SK-N-SH treated with all-trans-retinoic acid at 6 μM for 48 hours (cell line): ENCODE data around the gene SYNE2.

Experiments
- ATAC-seq: fragments of 200-7000 bp; cut with Tn5 transposase; 3 replicates; pipeline ENCODE4 v1.9.1; 2020; ENCODE audit warnings: mild to moderate bottlenecking, moderate library complexity
- BACH2 ChIP-seq: fragments of 250-450 bp; sonication (Bioruptor Pico); IDR thresholded peaks from 2 replicates; pipeline ENCODE4 v1.9.0; 2021; ENCODE audit warnings: mild to moderate bottlenecking, borderline replicate concordance
- CSDC2 ChIP-seq: fragments of 250-450 bp; sonication (Bioruptor Pico); IDR thresholded peaks from 2 replicates; pipeline ENCODE4 v1.5.0; 2020; ENCODE audit warnings: mild to moderate bottlenecking, moderate library complexity
- ESRRG ChIP-seq: fragments of 250-450 bp; sonication (Bioruptor Pico); IDR thresholded peaks from 2 replicates; pipeline ENCODE4 v1.6.1; 2021; ENCODE audit warnings: mild to moderate bottlenecking
- GLIS3 ChIP-seq: fragments of 250-450 bp; sonication (Bioruptor Pico); IDR thresholded peaks from 2 replicates; pipeline ENCODE4 v1.5.0; 2020; ENCODE audit warnings: mild to moderate bottlenecking, moderate library complexity
- ISL1 ChIP-seq: fragments of 250-450 bp; sonication (Bioruptor Pico); IDR thresholded peaks from 2 replicates; pipeline ENCODE4 v2.1.2; 2022; ENCODE audit warnings: mild to moderate bottlenecking, moderate library complexity
- OSR1 ChIP-seq: fragments of 250-450 bp; sonication (Bioruptor Pico); IDR thresholded peaks from 2 replicates; pipeline ENCODE4 v1.8.0; 2022; ENCODE audit warnings: moderate library complexity, mild to moderate bottlenecking, inconsistent platforms
- SNAI2 ChIP-seq: fragments of 250-450 bp; sonication (Bioruptor Pico); IDR thresholded peaks from 2 replicates; pipeline ENCODE4 v1.5.0; 2020; ENCODE audit warnings: mild to moderate bottlenecking, moderate library complexity
- TCF4 ChIP-seq: fragments of 250-450 bp; sonication (Bioruptor Pico); IDR thresholded peaks from 2 replicates; pipeline ENCODE4 v1.8.0; 2021; ENCODE audit warnings: mild to moderate bottlenecking, moderate library complexity, borderline replicate concordance
- TOX ChIP-seq: fragments of 250-450 bp; sonication (Bioruptor Pico); IDR thresholded peaks from 2 replicates; pipeline ENCODE4 v1.8.0; 2021; ENCODE audit warnings: mild to moderate bottlenecking, moderate library complexity, borderline replicate concordance
- ZC3H10 ChIP-seq: fragments of 250-450 bp; sonication (Bioruptor Pico); IDR thresholded peaks from 2 replicates; pipeline ENCODE4 v1.5.1; 2021; ENCODE audit warnings: mild to moderate bottlenecking, moderate library complexity
- ZFP3 ChIP-seq: fragments of 250-450 bp; sonication (Bioruptor Pico); IDR thresholded peaks from 2 replicates; pipeline ENCODE4 v1.5.0; 2020; ENCODE audit warnings: mild to moderate bottlenecking, moderate library complexity
- ZFP30 ChIP-seq: fragments of 450-650 bp; formaldehyde crosslinking; IDR thresholded peaks from 2 replicates; pipeline ENCODE4 v1.5.0; 2022; ENCODE audit warnings: mild to moderate bottlenecking, moderate library complexity
- ZNF565 ChIP-seq: fragments of 450-650 bp; formaldehyde crosslinking; conservative IDR thresholded peaks from 2 replicates; pipeline ENCODE4 v1.5.0; 2020; ENCODE audit warnings: low read depth, mild to moderate bottlenecking, moderate library complexity
- ZNF70 ChIP-seq: fragments of 450-650 bp; formaldehyde crosslinking; IDR thresholded peaks from 2 replicates; pipeline ENCODE4 v1.5.0; 2020; ENCODE audit warnings: mild to moderate bottlenecking, moderate library complexity
- ZNF8 ChIP-seq: fragments of 450-650 bp; formaldehyde crosslinking; IDR thresholded peaks from 2 replicates; pipeline ENCODE4 v1.5.0; 2020; ENCODE audit warnings: mild to moderate bottlenecking, moderate library complexity
- TF ChIP-seq, protein P1 (sequence below): fragments of 250-450 bp; sonication (Bioruptor Pico); IDR thresholded peaks from 2 replicates; pipeline ENCODE4 v1.8.0; 2021; ENCODE audit warnings: low read depth, mild to moderate bottlenecking, moderate library complexity, borderline replicate concordance
- TF ChIP-seq, protein P2 (sequence below): fragments of 250-450 bp; sonication (Bioruptor Pico); IDR thresholded peaks from 2 replicates; pipeline ENCODE4 v1.8.0; 2020; ENCODE audit warnings: mild to moderate bottlenecking, moderate library complexity, borderline replicate concordance
- TF ChIP-seq, protein P3 (sequence below): fragments of 250-450 bp; sonication (Bioruptor Pico); IDR thresholded peaks from 2 replicates; pipeline ENCODE4 v1.5.1; 2020; ENCODE audit warnings: low read depth, mild to moderate bottlenecking, moderate library complexity
- TF ChIP-seq, protein P4 (sequence below): fragments of 250-450 bp; sonication (Bioruptor Pico); IDR thresholded peaks from 2 replicates; pipeline ENCODE4 v1.5.1; 2021; ENCODE audit warnings: mild to moderate bottlenecking, moderate library complexity

SYNE2 gene

DNA sequence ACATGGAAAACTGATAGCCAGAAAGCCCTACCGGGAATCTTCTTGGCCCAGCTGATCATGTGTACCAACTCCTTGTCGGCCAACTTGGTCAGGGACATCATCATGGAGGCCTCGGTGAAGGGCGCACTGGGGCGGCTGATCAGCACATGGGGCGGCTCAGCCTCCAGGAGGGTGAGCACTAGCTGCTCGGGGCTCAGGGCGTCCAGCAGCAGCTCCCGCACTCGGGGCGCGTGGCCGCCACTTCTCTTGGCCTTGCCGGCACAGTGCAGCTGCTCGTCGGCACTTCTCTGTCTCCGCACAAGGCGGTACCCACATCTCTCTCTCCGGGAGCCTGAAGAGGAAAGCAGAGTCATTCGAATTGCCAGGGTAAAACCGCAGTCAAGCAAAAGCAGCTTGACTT lies 407.6 kb downstream of the SYNE2 start (continued):
- TF ChIP-seq, protein P1, sequence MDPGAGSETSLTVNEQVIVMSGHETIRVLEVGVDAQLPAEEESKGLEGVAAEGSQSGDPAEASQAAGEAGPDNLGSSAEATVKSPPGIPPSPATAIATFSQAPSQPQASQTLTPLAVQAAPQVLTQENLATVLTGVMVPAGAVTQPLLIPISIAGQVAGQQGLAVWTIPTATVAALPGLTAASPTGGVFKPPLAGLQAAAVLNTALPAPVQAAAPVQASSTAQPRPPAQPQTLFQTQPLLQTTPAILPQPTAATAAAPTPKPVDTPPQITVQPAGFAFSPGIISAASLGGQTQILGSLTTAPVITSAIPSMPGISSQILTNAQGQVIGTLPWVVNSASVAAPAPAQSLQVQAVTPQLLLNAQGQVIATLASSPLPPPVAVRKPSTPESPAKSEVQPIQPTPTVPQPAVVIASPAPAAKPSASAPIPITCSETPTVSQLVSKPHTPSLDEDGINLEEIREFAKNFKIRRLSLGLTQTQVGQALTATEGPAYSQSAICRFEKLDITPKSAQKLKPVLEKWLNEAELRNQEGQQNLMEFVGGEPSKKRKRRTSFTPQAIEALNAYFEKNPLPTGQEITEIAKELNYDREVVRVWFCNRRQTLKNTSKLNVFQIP (CRISPR knock-in tag), result no peak
- TF ChIP-seq ZFP3 (CRISPR knock-in tag) (no peak), OSR1 (no peak)

DNA sequence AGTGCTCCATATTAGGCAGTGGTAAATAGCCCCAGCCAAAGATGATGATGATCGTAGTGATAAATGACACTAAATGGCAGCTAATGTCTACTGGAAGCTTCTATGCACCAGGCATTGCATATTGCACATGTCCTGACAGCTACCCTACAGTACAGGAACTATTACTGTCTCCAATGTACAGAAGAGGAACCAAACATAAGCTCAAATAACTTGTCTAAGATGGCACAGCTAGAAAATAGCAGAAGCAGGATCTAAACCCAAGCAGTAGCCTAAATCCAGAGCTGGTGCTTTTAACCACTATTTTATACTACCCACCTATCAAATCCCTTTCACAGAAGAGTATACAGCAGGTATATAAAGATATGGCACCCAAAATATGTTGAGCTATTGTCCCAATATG lies 412.4 kb downstream of the SYNE2 start:
- no peak for TF ChIP-seq ZC3H10 (CRISPR knock-in tag)
- TF ChIP-seq ZNF8 (CRISPR knock-in tag), result no peak
- TF ChIP-seq SNAI2, result no peak
- TF ChIP-seq ZFP3 (CRISPR knock-in tag), result no peak
- TF ChIP-seq CSDC2, result no peak
- TF ChIP-seq, protein P1 (CRISPR knock-in tag), result no peak
- TF ChIP-seq TOX (CRISPR knock-in tag), result no peak
- TF ChIP-seq GLIS3 (CRISPR knock-in tag), result no peak
- no peak for ATAC-seq

DNA sequence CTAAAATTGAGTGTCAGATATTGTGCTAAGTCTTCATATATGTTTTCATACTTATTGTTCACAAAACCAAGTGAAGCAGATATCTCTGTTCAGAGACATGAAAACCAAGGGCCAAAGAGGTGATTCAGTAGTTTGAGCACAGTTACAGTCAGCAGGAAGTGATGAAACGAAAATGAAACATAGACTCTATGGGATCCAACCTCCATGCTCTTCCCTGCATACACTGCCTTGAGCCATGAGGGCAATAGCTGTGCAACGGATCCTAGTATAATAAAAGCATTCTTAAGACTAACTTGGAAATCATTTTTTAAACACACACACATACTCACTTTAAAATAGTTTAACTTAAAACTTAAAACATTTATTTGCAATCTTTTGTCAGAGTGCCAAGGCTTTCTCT lies 413.4 kb downstream of the SYNE2 start:
- TF ChIP-seq ZNF565 (CRISPR knock-in tag) (no peak), ISL1 (CRISPR knock-in tag) (no peak), ZNF70 (no peak), BACH2 (CRISPR knock-in tag) (no peak), SNAI2 (no peak), GLIS3 (CRISPR knock-in tag) (no peak)
- TF ChIP-seq, protein P2, sequence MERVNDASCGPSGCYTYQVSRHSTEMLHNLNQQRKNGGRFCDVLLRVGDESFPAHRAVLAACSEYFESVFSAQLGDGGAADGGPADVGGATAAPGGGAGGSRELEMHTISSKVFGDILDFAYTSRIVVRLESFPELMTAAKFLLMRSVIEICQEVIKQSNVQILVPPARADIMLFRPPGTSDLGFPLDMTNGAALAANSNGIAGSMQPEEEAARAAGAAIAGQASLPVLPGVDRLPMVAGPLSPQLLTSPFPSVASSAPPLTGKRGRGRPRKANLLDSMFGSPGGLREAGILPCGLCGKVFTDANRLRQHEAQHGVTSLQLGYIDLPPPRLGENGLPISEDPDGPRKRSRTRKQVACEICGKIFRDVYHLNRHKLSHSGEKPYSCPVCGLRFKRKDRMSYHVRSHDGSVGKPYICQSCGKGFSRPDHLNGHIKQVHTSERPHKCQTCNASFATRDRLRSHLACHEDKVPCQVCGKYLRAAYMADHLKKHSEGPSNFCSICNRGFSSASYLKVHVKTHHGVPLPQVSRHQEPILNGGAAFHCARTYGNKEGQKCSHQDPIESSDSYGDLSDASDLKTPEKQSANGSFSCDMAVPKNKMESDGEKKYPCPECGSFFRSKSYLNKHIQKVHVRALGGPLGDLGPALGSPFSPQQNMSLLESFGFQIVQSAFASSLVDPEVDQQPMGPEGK, result no peak
- TF ChIP-seq, protein P3, sequence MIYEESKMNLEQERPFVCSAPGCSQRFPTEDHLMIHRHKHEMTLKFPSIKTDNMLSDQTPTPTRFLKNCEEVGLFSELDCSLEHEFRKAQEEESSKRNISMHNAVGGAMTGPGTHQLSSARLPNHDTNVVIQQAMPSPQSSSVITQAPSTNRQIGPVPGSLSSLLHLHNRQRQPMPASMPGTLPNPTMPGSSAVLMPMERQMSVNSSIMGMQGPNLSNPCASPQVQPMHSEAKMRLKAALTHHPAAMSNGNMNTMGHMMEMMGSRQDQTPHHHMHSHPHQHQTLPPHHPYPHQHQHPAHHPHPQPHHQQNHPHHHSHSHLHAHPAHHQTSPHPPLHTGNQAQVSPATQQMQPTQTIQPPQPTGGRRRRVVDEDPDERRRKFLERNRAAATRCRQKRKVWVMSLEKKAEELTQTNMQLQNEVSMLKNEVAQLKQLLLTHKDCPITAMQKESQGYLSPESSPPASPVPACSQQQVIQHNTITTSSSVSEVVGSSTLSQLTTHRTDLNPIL (CRISPR knock-in tag), result no peak
- TF ChIP-seq, protein P1 (CRISPR knock-in tag), result no peak
- TF ChIP-seq, protein P4, sequence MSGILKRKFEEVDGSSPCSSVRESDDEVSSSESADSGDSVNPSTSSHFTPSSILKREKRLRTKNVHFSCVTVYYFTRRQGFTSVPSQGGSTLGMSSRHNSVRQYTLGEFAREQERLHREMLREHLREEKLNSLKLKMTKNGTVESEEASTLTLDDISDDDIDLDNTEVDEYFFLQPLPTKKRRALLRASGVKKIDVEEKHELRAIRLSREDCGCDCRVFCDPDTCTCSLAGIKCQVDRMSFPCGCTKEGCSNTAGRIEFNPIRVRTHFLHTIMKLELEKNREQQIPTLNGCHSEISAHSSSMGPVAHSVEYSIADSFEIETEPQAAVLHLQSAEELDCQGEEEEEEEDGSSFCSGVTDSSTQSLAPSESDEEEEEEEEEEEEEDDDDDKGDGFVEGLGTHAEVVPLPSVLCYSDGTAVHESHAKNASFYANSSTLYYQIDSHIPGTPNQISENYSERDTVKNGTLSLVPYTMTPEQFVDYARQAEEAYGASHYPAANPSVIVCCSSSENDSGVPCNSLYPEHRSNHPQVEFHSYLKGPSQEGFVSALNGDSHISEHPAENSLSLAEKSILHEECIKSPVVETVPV, result no peak
- ATAC-seq, result peak; percentile 32; the same call in 1 of the 3 replicates

DNA sequence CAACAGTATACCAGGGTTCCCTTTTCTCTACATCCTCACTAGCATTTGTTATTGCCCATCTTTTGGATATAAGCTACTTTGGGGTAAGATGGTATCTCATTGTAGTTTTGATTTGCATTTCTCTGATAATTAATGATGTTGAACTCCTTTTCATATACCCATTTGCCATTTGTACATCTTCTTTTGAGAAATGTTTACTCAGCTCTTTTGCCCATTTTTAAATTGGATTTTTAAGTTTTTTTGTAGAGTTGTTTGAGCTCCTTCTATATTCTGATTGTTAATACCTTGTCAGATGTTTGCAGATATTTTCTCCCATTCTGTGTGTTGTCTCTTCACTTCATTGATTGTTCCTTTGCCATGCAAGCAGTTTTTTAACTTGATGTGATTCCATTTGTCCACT lies 419.2 kb downstream of the SYNE2 start:
- no peak for ATAC-seq

More for the DNA sequence above, 419.2 kb downstream of the SYNE2 start:
- TF ChIP-seq ZFP30 (CRISPR knock-in tag) (no peak), ESRRG (CRISPR knock-in tag) (no peak), ZNF70 (no peak), TCF4 (no peak)
